CD4-positive, alpha-beta T cell (primary cell): ENCODE results near the gene FUT8. TPM values are rescaled to one million over a fixed set of nuclear protein-coding genes. Genes with fewer than 3 reads are reported as not detected.

Experiments used
- ATAC-seq: fragments of 200-7000 bp; cut with Tn5 transposase; one replicate; pipeline ENCODE4 v1.10.0; 2022; ENCODE audit warnings: mild to moderate bottlenecking; ENCODE audit not compliant: poor library complexity
- CTCF ChIA-PET: fragments of 350-600 bp; sonication (Branson Sonifier 250); formaldehyde crosslinking; loops from one replicate; lab custom pipeline; 2021; ENCODE audit warnings: antibody characterized with exemption, inconsistent platforms; lab: Charles Lee
- POLR2A ChIA-PET: fragments of 350-600 bp; sonication (Branson Sonifier 250); formaldehyde crosslinking; loops from one replicate; lab custom pipeline; 2021; ENCODE audit warnings: antibody characterized with exemption, inconsistent platforms; lab: Charles Lee
- DNase-seq, 14 experiments: peaks; one replicate each; pipeline ENCODE4 v3.0.0-alpha.2; 2013 to 2020; ENCODE audit warnings: mixed read lengths in 2 of 14
- H3K27ac ChIP-seq, 2 donors: one replicate each; pipeline versions ENCODE4 v1.5.1 to v1.7.0; 2013; ENCODE audit warnings: low read length in 2 of 2, low read depth in 1 of 2, mild to moderate bottlenecking in 1 of 2
- H3K27me3 ChIP-seq, 2 experiments: 1 replicate in 1 of 2; 2 replicates in 1 of 2; pipeline versions ENCODE4 v1.6.1 to v1.7.0; 2013; ENCODE audit warnings: low read length in 2 of 2, control low read depth in 1 of 2, mild to moderate bottlenecking in 1 of 2, moderate library complexity in 1 of 2; ENCODE audit not compliant: insufficient read depth in 2 of 2, control insufficient read depth in 1 of 2
- H3K36me3 ChIP-seq: one replicate; pipeline ENCODE4 v1.6.1; 2013; ENCODE audit warnings: low read length, control low read depth; ENCODE audit not compliant: insufficient read depth
- H3K4me1 ChIP-seq: one replicate; pipeline ENCODE4 v1.6.1; 2013; ENCODE audit warnings: low read length, control low read depth; ENCODE audit not compliant: insufficient read depth
- H3K4me3 ChIP-seq: one replicate; pipeline ENCODE4 v1.5.1; 2013; ENCODE audit warnings: mild to moderate bottlenecking, low read length, moderate library complexity
- H3K9me3 ChIP-seq, 2 experiments: 1 replicate in 1 of 2; 2 replicates in 1 of 2; pipeline versions ENCODE4 v1.6.1 to v1.7.0; 2013; ENCODE audit warnings: low read length in 2 of 2, mild to moderate bottlenecking in 2 of 2, control low read depth in 1 of 2, moderate library complexity in 1 of 2; ENCODE audit not compliant: control insufficient read depth in 1 of 2, insufficient read depth in 1 of 2
- H3K27ac Mint-ChIP-seq: one replicate; pipeline ENCODE4 v1.8.0; 2020; ENCODE audit warnings: mixed read lengths
- H3K27me3 Mint-ChIP-seq: one replicate; pipeline ENCODE4 v1.8.0; 2021; ENCODE audit warnings: mixed read lengths
- H3K36me3 Mint-ChIP-seq: one replicate; pipeline ENCODE4 v1.8.0; 2021; ENCODE audit warnings: low read depth, mixed read lengths
- H3K4me1 Mint-ChIP-seq: one replicate; pipeline ENCODE4 v1.8.0; 2021; ENCODE audit warnings: low read depth, mixed read lengths
- H3K4me3 Mint-ChIP-seq: one replicate; pipeline ENCODE4 v1.8.0; 2020; ENCODE audit warnings: mild to moderate bottlenecking, mixed read lengths
- H3K9me3 Mint-ChIP-seq: one replicate; pipeline ENCODE4 v1.8.0; 2020; ENCODE audit warnings: mixed read lengths
- CTCF ChIP-seq: fragments of 200-600 bp; IDR thresholded peaks from one replicate; pipeline ENCODE4 v1.8.0; 2022; ENCODE audit warnings: antibody characterized with exemption, mild to moderate bottlenecking
- intact Hi-C, 2 experiments: fragments of 100-400 bp; cut with DNase I in 1 of 2; cut with micrococcal nuclease in 1 of 2; formaldehyde crosslinking; loops; one replicate each; pipeline versions ENCODE4 v1.15.1 to v1.9.0; 2023 to 2025; cut with DNase I, micrococcal nuclease
- total RNA-seq, 174 experiments: library from RNA in 2 of 174; stranded (reverse) in 2 of 174; gene quantifications; one replicate each; pipeline ENCODE4 v1.2.3 and lab custom pipeline; 2021 to 2026

FUT8 gene
- total RNA-seq, 2 experiments from 2014 or later, result 31.3 to 39.1 TPM

GRCh38 chr14:65771271-65771670 is 358.7 kb downstream of the FUT8 start:
- DNase-seq (no peak), ATAC-seq (no peak)
- Histone ChIP-seq H3K36me3 (no peaks in the 10 kb centered on the region), H3K4me1 (no peaks in the 10 kb centered on the region), H3K9me3 (peaks cover 0 to 3% of the 10 kb centered on the region in 2 experiments), H3K27me3 (no peaks in the 10 kb centered on the region), H3K4me3 (no peak overlapping the region), H3K27ac (no peak overlapping the region)
- H3K4me3 Mint-ChIP-seq, result no peak overlapping the region
- no peaks in the 10 kb centered on the region for H3K27me3 Mint-ChIP-seq
- no peak for TF ChIP-seq CTCF
- no peaks in the 10 kb centered on the region for H3K36me3 Mint-ChIP-seq
- no peaks in the 10 kb centered on the region for H3K4me1 Mint-ChIP-seq
- H3K27ac Mint-ChIP-seq, result no peak overlapping the region
- POLR2A ChIA-PET, result interaction anchor here (0.6 kb wide), 1 partner anchor 799 kb away, joined by 3 read pairs; no protein-coding TSS in a partner anchor
- CTCF ChIA-PET, result no interaction called here
- intact Hi-C loops, result no loop called here
- H3K9me3 Mint-ChIP-seq, result peaks cover 2% of the 10 kb centered on the region

- Mint-ChIP-seq H3K27me3 (no peaks in the 10 kb centered on the region), H3K4me3 (no peak overlapping the region), H3K36me3 (no peaks in the 10 kb centered on the region), H3K4me1 (no peaks in the 10 kb centered on the region), H3K9me3 (peaks cover 2% of the 10 kb centered on the region), H3K27ac (no peak overlapping the region)
- no peaks in the 10 kb centered on the region for H3K4me1 ChIP-seq
- H3K4me3 ChIP-seq, result no peak overlapping the region
- TF ChIP-seq CTCF, result no peak
- no peak for ATAC-seq
- ChIA-PET POLR2A (no interaction called here), CTCF (no interaction called here)
- no peaks in the 10 kb centered on the region for H3K27me3 ChIP-seq
- no peak for DNase-seq
- H3K36me3 ChIP-seq, result no peaks in the 10 kb centered on the region
- intact Hi-C loops, result no loop called here
- no peak overlapping the region for H3K27ac ChIP-seq
- H3K9me3 ChIP-seq, result peaks cover 0 to 3% of the 10 kb centered on the region in 2 experiments
Measured at GRCh38 chr14:65772466-65772865, 359.9 kb downstream of the FUT8 start.

DNA sequence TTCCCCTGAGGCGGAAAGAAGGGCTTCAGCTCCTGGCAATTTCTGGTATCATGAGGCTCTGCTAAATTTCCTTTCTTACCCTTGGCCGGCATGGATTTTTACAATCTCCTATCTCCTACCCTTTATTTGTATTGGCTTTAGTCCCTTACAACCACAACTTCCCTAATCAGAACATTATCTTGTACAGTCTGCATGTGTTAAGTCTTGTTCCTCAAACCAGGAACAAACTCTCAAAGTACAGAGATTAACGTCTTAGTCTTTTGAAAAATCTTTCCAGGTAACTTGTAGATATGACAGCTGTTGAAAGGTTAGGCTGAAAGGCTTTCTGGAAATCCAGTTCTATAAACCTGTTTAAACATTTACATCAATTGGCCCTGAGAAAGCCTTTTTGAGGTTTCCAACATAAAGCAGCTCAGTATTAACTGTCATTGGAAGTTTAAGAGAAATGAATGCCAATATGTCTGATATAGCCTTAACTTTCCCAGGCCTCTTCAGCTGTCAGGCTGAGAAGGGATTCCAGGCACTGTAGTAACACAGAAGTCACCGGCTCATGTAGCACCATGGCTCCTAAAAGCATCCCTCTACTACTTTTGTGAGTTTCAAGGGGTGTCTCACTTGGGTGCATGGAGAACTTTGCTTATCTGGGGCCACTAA is 360.5 kb downstream of the FUT8 start:
- peaks cover 2% of the 10 kb centered on the region for H3K9me3 Mint-ChIP-seq
- no peak for TF ChIP-seq CTCF
- no peak for DNase-seq
- no peak overlapping the region for H3K27ac Mint-ChIP-seq
- ChIA-PET POLR2A (no interaction called here), CTCF (no interaction called here)
- H3K4me3 Mint-ChIP-seq, result no peak overlapping the region
- Histone ChIP-seq H3K27ac (no peak overlapping the region), H3K4me1 (no peaks in the 10 kb centered on the region), H3K4me3 (no peak overlapping the region), H3K36me3 (no peaks in the 10 kb centered on the region), H3K9me3 (peaks cover 0 to 3% of the 10 kb centered on the region in 2 experiments), H3K27me3 (no peaks in the 10 kb centered on the region)
- H3K36me3 Mint-ChIP-seq, result no peaks in the 10 kb centered on the region
- no peaks in the 10 kb centered on the region for H3K4me1 Mint-ChIP-seq
- intact Hi-C loops, result no loop called here
- no peak for ATAC-seq
- H3K27me3 Mint-ChIP-seq, result no peaks in the 10 kb centered on the region
